HepG2 (cell line): ENCODE results near the gene RASGRF1. TPM values are rescaled to one million over a fixed set of nuclear protein-coding genes. Genes with fewer than 3 reads are reported as not detected.

Source experiments
- CHCHD3 ChIP-seq: sonication (generic); formaldehyde crosslinking; IDR thresholded peaks from 2 replicates; pipeline ENCODE4 v1.8.0; 2022; ENCODE audit warnings: mild to moderate bottlenecking, missing genetic modification reagents, moderate library complexity
- MEIS1 ChIP-seq: sonication (generic); formaldehyde crosslinking; IDR thresholded peaks from 2 replicates; pipeline ENCODE4 v1.9.0; 2021; ENCODE audit warnings: mild to moderate bottlenecking, missing genetic modification reagents, moderate library complexity, borderline replicate concordance
- RBM22 ChIP-seq: fragments of 200-400 bp; formaldehyde crosslinking; optimal IDR thresholded peaks from 2 replicates; pipeline ENCODE3; 2017; ENCODE audit warnings: mild to moderate bottlenecking, low read length, moderate library complexity
- RFX1 ChIP-seq: fragments of 450-650 bp; IDR thresholded peaks from 2 replicates; pipeline ENCODE4 v1.6.1; 2017
- SP2 ChIP-seq: sonication (generic); formaldehyde crosslinking; IDR thresholded peaks from 2 replicates; pipeline ENCODE4 v1.5.1; 2020; ENCODE audit warnings: mild to moderate bottlenecking, missing genetic modification reagents
- ZBTB3 ChIP-seq: sonication (generic); formaldehyde crosslinking; IDR thresholded peaks from 2 replicates; pipeline ENCODE4 v1.4.0; 2020; ENCODE audit warnings: low read depth, mild to moderate bottlenecking, moderate library complexity, missing genetic modification reagents, borderline replicate concordance
- ZNF12 ChIP-seq: sonication (generic); formaldehyde crosslinking; IDR thresholded peaks from 2 replicates; pipeline ENCODE4 v1.5.0; 2020; ENCODE audit warnings: missing genetic modification reagents
- ZNF441 ChIP-seq: sonication (generic); formaldehyde crosslinking; IDR thresholded peaks from 2 replicates; pipeline ENCODE4 v1.7.0; 2021; ENCODE audit warnings: missing genetic modification reagents, borderline replicate concordance
- ZNF546 ChIP-seq: sonication (generic); formaldehyde crosslinking; conservative IDR thresholded peaks from 2 replicates; pipeline ENCODE4 v1.8.1; 2023; ENCODE audit warnings: mild to moderate bottlenecking, missing genetic modification reagents
- ZNF607 ChIP-seq: sonication (generic); formaldehyde crosslinking; IDR thresholded peaks from 2 replicates; pipeline ENCODE4 v1.5.1; 2020; ENCODE audit warnings: missing genetic modification reagents, mild to moderate bottlenecking, borderline replicate concordance
- ZNF724P ChIP-seq: sonication (generic); formaldehyde crosslinking; IDR thresholded peaks from 2 replicates; pipeline ENCODE4 v1.8.0; 2022; ENCODE audit warnings: missing genetic modification reagents, borderline replicate concordance
- ZNF772 ChIP-seq: sonication (generic); formaldehyde crosslinking; IDR thresholded peaks from 2 replicates; pipeline ENCODE4 v1.5.0; 2020; ENCODE audit warnings: mild to moderate bottlenecking, missing genetic modification reagents
- polyA plus RNA-seq, 8 experiments: library from polyadenylated mRNA; depleted of rRNA in 3 of 8; stranded (reverse) in 7 of 8; unstranded in 1 of 8; fragments of >200 nt; fragmentation: Illumina TruSeq in 4 of 8; extraction: Trizol in 4 of 8; gene quantifications; 2 replicates each; pipeline versions ENCODE4 v1.2.1 to v1.2.3, GENCODE V29; 2011 to 2016; ENCODE audit warnings: low read depth in 4 of 8, missing spikeins in 1 of 8, mixed read lengths in 1 of 8; ENCODE audit not compliant: insufficient read depth in 1 of 8
- total RNA-seq, 5 experiments: library from RNA; depleted of rRNA; stranded (reverse); fragments of >200 nt; fragmentation: Illumina TruSeq; extraction: Trizol; gene quantifications; 2 replicates each; pipeline ENCODE4 v1.2.3, GENCODE V29; 2016; ENCODE audit warnings: low read depth in 1 of 5
- TF ChIP-seq, protein P1 (sequence below): sonication (generic); formaldehyde crosslinking; IDR thresholded peaks from 2 replicates; pipeline ENCODE4 v1.9.0; 2022; ENCODE audit warnings: low read depth, missing genetic modification reagents
- TF ChIP-seq, protein P2 (sequence below): sonication (generic); formaldehyde crosslinking; IDR thresholded peaks from 2 replicates; pipeline ENCODE4 v1.4.0; 2020; ENCODE audit warnings: missing genetic modification reagents, borderline replicate concordance
- TF ChIP-seq, protein P3 (sequence below), 2 experiments: IDR thresholded peaks; 2 replicates each; pipeline ENCODE4 v1.6.1; 2011 to 2012; ENCODE audit warnings: low read length in 2 of 2, borderline replicate concordance in 1 of 2, low read depth in 1 of 2, mild to moderate bottlenecking in 1 of 2, moderate library complexity in 1 of 2
- TF ChIP-seq, protein P4 (sequence below): sonication (generic); formaldehyde crosslinking; conservative IDR thresholded peaks from 2 replicates; pipeline ENCODE4 v1.8.0; 2022; ENCODE audit warnings: mild to moderate bottlenecking, moderate library complexity, missing genetic modification reagents
- TF ChIP-seq, protein P5 (sequence below): sonication (generic); formaldehyde crosslinking; IDR thresholded peaks from 2 replicates; pipeline ENCODE4 v1.4.0; 2020; ENCODE audit warnings: low read depth, mild to moderate bottlenecking, missing genetic modification reagents

RASGRF1 gene
- total and polyA plus RNA-seq, 2 of the 13 experiments (the other 11 are each of a cell fraction or from before 2014, with no cell fraction given): 0.55 to 3.0 TPM

DNA sequence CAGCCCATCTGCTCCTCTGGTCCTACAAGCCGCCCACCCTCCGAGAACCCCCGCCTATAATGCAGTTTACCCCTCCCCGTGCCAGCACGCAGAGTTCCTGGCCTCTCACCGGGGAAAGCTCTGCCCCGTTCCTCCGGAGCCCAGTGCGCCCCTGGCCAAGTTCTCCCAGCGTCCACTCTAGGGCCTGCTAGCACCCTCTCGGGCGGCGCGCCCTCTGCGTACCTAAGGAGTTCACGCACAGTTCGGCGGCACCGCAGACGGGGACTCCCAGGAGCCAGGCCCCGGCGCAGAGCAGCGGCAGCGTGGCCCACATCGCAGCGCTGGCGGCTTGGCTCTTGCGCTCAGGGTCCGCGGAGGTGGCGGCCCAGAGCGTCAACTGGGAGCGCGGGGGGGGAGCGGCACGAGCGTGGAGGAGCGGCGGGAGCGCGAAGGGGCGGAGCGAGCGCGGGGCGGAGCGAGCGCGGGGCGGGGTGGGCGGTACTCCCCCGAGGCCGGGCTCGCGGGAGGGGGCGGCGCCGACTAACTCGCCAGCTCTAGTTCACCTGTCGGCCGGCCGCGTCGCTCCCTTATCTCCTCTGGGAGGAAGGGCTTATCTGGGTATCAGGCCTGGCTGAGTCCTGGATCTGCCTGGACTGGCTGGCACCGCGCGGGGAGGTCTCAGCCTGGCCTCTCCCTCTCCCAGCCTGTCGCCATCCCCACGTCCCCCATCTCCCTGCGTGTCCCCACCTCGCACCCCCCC is 145.7 kb downstream of the RASGRF1 start, which contains the start of gene CTSH (continued):
- TF ChIP-seq, protein P1, sequence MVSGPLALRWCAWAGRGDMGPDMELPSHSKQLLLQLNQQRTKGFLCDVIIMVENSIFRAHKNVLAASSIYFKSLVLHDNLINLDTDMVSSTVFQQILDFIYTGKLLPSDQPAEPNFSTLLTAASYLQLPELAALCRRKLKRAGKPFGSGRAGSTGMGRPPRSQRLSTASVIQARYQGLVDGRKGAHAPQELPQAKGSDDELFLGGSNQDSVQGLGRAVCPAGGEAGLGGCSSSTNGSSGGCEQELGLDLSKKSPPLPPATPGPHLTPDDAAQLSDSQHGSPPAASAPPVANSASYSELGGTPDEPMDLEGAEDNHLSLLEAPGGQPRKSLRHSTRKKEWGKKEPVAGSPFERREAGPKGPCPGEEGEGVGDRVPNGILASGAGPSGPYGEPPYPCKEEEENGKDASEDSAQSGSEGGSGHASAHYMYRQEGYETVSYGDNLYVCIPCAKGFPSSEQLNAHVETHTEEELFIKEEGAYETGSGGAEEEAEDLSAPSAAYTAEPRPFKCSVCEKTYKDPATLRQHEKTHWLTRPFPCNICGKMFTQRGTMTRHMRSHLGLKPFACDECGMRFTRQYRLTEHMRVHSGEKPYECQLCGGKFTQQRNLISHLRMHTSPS (CRISPR knock-in tag): no peak
- TF ChIP-seq CHCHD3 (no peak), MEIS1 (CRISPR knock-in tag) (peak; percentile 39; the same call in 1 of the 2 replicates), ZBTB3 (CRISPR knock-in tag) (peak; percentile 68; the same call in 1 of the 2 replicates), ZNF607 (CRISPR knock-in tag) (peak; percentile 88; the same call in 1 of the 2 replicates), ZNF546 (CRISPR knock-in tag) (peak; percentile 90), RFX1 (no peak), ZNF12 (CRISPR knock-in tag) (no peak), ZNF772 (CRISPR knock-in tag) (peak; percentile 65; the same call in 1 of the 2 replicates), SP2 (CRISPR knock-in tag) (0 out of 2 replicates have a peak, but pooled peaks have one; percentile 32), ZNF724P (CRISPR knock-in tag) (0 out of 2 replicates have a peak, but pooled peaks have one; percentile 48), ZNF441 (CRISPR knock-in tag) (peak; percentile 44; the same call in 1 of the 2 replicates), RBM22 (no peak)
- TF ChIP-seq, protein P2, sequence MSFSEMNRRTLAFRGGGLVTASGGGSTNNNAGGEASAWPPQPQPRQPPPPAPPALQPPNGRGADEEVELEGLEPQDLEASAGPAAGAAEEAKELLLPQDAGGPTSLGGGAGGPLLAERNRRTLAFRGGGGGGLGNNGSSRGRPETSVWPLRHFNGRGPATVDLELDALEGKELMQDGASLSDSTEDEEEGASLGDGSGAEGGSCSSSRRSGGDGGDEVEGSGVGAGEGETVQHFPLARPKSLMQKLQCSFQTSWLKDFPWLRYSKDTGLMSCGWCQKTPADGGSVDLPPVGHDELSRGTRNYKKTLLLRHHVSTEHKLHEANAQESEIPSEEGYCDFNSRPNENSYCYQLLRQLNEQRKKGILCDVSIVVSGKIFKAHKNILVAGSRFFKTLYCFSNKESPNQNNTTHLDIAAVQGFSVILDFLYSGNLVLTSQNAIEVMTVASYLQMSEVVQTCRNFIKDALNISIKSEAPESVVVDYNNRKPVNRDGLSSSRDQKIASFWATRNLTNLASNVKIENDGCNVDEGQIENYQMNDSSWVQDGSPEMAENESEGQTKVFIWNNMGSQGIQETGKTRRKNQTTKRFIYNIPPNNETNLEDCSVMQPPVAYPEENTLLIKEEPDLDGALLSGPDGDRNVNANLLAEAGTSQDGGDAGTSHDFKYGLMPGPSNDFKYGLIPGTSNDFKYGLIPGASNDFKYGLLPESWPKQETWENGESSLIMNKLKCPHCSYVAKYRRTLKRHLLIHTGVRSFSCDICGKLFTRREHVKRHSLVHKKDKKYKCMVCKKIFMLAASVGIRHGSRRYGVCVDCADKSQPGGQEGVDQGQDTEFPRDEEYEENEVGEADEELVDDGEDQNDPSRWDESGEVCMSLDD (CRISPR knock-in tag): no peak
- TF ChIP-seq, protein P3, sequence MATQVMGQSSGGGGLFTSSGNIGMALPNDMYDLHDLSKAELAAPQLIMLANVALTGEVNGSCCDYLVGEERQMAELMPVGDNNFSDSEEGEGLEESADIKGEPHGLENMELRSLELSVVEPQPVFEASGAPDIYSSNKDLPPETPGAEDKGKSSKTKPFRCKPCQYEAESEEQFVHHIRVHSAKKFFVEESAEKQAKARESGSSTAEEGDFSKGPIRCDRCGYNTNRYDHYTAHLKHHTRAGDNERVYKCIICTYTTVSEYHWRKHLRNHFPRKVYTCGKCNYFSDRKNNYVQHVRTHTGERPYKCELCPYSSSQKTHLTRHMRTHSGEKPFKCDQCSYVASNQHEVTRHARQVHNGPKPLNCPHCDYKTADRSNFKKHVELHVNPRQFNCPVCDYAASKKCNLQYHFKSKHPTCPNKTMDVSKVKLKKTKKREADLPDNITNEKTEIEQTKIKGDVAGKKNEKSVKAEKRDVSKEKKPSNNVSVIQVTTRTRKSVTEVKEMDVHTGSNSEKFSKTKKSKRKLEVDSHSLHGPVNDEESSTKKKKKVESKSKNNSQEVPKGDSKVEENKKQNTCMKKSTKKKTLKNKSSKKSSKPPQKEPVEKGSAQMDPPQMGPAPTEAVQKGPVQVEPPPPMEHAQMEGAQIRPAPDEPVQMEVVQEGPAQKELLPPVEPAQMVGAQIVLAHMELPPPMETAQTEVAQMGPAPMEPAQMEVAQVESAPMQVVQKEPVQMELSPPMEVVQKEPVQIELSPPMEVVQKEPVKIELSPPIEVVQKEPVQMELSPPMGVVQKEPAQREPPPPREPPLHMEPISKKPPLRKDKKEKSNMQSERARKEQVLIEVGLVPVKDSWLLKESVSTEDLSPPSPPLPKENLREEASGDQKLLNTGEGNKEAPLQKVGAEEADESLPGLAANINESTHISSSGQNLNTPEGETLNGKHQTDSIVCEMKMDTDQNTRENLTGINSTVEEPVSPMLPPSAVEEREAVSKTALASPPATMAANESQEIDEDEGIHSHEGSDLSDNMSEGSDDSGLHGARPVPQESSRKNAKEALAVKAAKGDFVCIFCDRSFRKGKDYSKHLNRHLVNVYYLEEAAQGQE (IDR thresholded peaks at IDR 0.05; ENCODE audit: borderline replicate concordance in 1 of 2, low read depth in 1 of 2, low read length in 2 of 2): 0 out of 4 replicates have a peak, but pooled peaks of 1 of the 2 experiments have one; percentile 29
- TF ChIP-seq, protein P4, sequence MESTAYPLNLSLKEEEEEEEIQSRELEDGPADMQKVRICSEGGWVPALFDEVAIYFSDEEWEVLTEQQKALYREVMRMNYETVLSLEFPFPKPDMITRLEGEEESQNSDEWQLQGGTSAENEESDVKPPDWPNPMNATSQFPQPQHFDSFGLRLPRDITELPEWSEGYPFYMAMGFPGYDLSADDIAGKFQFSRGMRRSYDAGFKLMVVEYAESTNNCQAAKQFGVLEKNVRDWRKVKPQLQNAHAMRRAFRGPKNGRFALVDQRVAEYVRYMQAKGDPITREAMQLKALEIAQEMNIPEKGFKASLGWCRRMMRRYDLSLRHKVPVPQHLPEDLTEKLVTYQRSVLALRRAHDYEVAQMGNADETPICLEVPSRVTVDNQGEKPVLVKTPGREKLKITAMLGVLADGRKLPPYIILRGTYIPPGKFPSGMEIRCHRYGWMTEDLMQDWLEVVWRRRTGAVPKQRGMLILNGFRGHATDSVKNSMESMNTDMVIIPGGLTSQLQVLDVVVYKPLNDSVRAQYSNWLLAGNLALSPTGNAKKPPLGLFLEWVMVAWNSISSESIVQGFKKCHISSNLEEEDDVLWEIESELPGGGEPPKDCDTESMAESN (CRISPR knock-in tag): peak; percentile 71; the same call in 1 of the 2 replicates
- TF ChIP-seq, protein P5, sequence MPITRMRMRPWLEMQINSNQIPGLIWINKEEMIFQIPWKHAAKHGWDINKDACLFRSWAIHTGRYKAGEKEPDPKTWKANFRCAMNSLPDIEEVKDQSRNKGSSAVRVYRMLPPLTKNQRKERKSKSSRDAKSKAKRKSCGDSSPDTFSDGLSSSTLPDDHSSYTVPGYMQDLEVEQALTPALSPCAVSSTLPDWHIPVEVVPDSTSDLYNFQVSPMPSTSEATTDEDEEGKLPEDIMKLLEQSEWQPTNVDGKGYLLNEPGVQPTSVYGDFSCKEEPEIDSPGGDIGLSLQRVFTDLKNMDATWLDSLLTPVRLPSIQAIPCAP: no peak
